SK-N-SH (cell line): ENCODE data around the gene LPCAT1. TPM values are rescaled to one million over a fixed set of nuclear protein-coding genes. Genes with fewer than 3 reads are reported as not detected.

Experiments
- CTCF ChIA-PET: fragments of 300-600, 350-600 bp; formaldehyde crosslinking; extraction: SDS; loops from one replicate; lab custom pipeline; 2021; lab: Yijun Ruan, JAX
- POLR2A ChIA-PET: fragments of 350-600 bp; sonication (Branson Sonifier 250); formaldehyde crosslinking; extraction: SDS; loops from one replicate; lab custom pipeline; 2020; ENCODE audit warnings: antibody characterized with exemption, inconsistent platforms; lab: Yijun Ruan, JAX
- DNase-seq: peaks from one replicate; pipeline ENCODE4 v3.0.0; 2012
- H2AFZ ChIP-seq: fragments of 200-600 bp; sonication (generic); 2 replicates; pipeline ENCODE4 v1.8.1; 2016; ENCODE audit warnings: antibody characterized with exemption, mild to moderate bottlenecking, low read depth
- H3F3A ChIP-seq: fragments of 200-600 bp; sonication (generic); replicated peaks from 2 replicates; pipeline ENCODE3; 2016; ENCODE audit warnings: antibody characterized with exemption, mild to moderate bottlenecking; ENCODE audit not compliant: insufficient read depth
- H3K27ac ChIP-seq, 2 experiments: fragments of 200-500 bp in 1 of 2; fragments of 200-600 bp in 1 of 2; sonication (Bioruptor generic) in 1 of 2; sonication (generic), shearing (Covaris generic) in 1 of 2; 2 replicates each; pipeline versions ENCODE4 v1.5.1 to v1.6.1; 2014 to 2016; ENCODE audit warnings: low read depth in 2 of 2, inconsistent platforms in 1 of 2, low read length in 1 of 2, mild to moderate bottlenecking in 1 of 2, mixed read lengths in 1 of 2
- H3K27me3 ChIP-seq: fragments of 200-600 bp; sonication (generic), shearing (Covaris generic); 2 replicates; pipeline ENCODE4 v1.6.1; 2016; ENCODE audit warnings: mixed run types; ENCODE audit not compliant: insufficient read depth
- H3K36me3 ChIP-seq, 2 experiments: fragments of 200-500 bp in 1 of 2; fragments of 200-600 bp in 1 of 2; sonication (Bioruptor generic) in 1 of 2; sonication (generic) in 1 of 2; replicated peaks in 1 of 2; 2 replicates each; pipeline versions ENCODE3 to v1.5.1; 2014 to 2016; ENCODE audit warnings: low read length in 1 of 2, mild to moderate bottlenecking in 1 of 2; ENCODE audit not compliant: insufficient read depth in 2 of 2, control insufficient read depth in 1 of 2
- H3K4me1 ChIP-seq, 2 experiments: fragments of 200-500 bp in 1 of 2; fragments of 200-600 bp in 1 of 2; sonication (Bioruptor generic) in 1 of 2; sonication (generic), shearing (Covaris generic) in 1 of 2; 2 replicates each; pipeline versions ENCODE4 v1.5.1 to v1.6.1; 2014 to 2016; ENCODE audit warnings: low read depth in 1 of 2, low read length in 1 of 2, mixed run types in 1 of 2; ENCODE audit not compliant: insufficient read depth in 2 of 2, control insufficient read depth in 1 of 2
- H3K4me2 ChIP-seq: fragments of 200-600 bp; sonication (generic), shearing (Covaris generic); 2 replicates; pipeline ENCODE4 v1.6.1; 2017; ENCODE audit warnings: mixed run types
- H3K4me3 ChIP-seq, 2 experiments: fragments of 200-500 bp in 1 of 2; fragments of 200-600 bp in 1 of 2; sonication (Bioruptor generic) in 1 of 2; sonication (generic), shearing (Covaris generic) in 1 of 2; 2 replicates each; pipeline versions ENCODE4 v1.5.1 to v1.8.1; 2014 to 2016; ENCODE audit warnings: low read depth in 2 of 2, inconsistent platforms in 1 of 2, low read length in 1 of 2, mild to moderate bottlenecking in 1 of 2, mixed read lengths in 1 of 2, moderate library complexity in 1 of 2
- H3K79me2 ChIP-seq: fragments of 200-600 bp; sonication (generic); 2 replicates; pipeline ENCODE4 v1.8.1; 2017; ENCODE audit warnings: mild to moderate bottlenecking; ENCODE audit not compliant: insufficient read depth
- H3K9ac ChIP-seq: fragments of 200-600 bp; sonication (generic); 2 replicates; pipeline ENCODE4 v1.6.1; 2017; ENCODE audit warnings: mixed run types
- H3K9me2 ChIP-seq: fragments of 200-600 bp; sonication (generic); 2 replicates; pipeline ENCODE4 v1.6.1; 2017; ENCODE audit warnings: mixed run types
- H3K9me3 ChIP-seq: fragments of 200-600 bp; sonication (generic); 2 replicates; pipeline ENCODE4 v1.6.1; 2017; ENCODE audit warnings: mixed run types, mild to moderate bottlenecking, moderate library complexity
- H4K20me1 ChIP-seq: fragments of 200-600 bp; sonication (generic); 2 replicates; pipeline ENCODE4 v1.6.1; 2017; ENCODE audit warnings: mild to moderate bottlenecking, mixed run types; ENCODE audit not compliant: insufficient read depth
- EP300 ChIP-seq, 2 experiments: IDR thresholded peaks; 2 replicates each; pipeline versions ENCODE4 v1.4.0 to v1.6.1; 2012; ENCODE audit warnings: borderline replicate concordance in 1 of 2, low read depth in 1 of 2, low read length in 1 of 2
- EZH2phosphoT487 ChIP-seq: fragments of 200-600 bp; sonication (generic); IDR thresholded peaks from 2 replicates; pipeline ENCODE4 v1.6.1; 2017; ENCODE audit warnings: low read depth, mixed run types, mild to moderate bottlenecking, antibody characterized with exemption, moderate library complexity, borderline replicate concordance
- FOSL2 ChIP-seq: IDR thresholded peaks from 2 replicates; pipeline ENCODE4 v1.4.0; 2012; ENCODE audit warnings: low read depth, mild to moderate bottlenecking, moderate library complexity, borderline replicate concordance
- FOXM1 ChIP-seq: IDR thresholded peaks from 2 replicates; pipeline ENCODE4 v1.4.0; 2012; ENCODE audit warnings: low read depth, mild to moderate bottlenecking
- GATA2 ChIP-seq: sonication (generic); formaldehyde crosslinking; IDR thresholded peaks from 2 replicates; pipeline ENCODE4 v1.5.0; 2020; ENCODE audit warnings: mild to moderate bottlenecking, missing genetic modification reagents
- MAX ChIP-seq: IDR thresholded peaks from 2 replicates; pipeline ENCODE4 v1.4.0; 2012; ENCODE audit warnings: low read depth
- MEF2A ChIP-seq: IDR thresholded peaks from 2 replicates; pipeline ENCODE4 v1.4.0; 2012; ENCODE audit warnings: low read depth, borderline replicate concordance
- NFIC ChIP-seq: IDR thresholded peaks from 2 replicates; pipeline ENCODE4 v1.4.0; 2012; ENCODE audit warnings: borderline replicate concordance
- RCOR1 ChIP-seq: fragments of 150-350 bp; IDR thresholded peaks from 2 replicates; pipeline ENCODE4 v1.6.1; 2017; ENCODE audit warnings: antibody characterized with exemption, low read length
- RFX5 ChIP-seq: IDR thresholded peaks from 2 replicates; pipeline ENCODE4 v1.6.1; 2012; ENCODE audit warnings: mild to moderate bottlenecking, improper control_type of control experiment, low read length
- TCF12 ChIP-seq: IDR thresholded peaks from 2 replicates; pipeline ENCODE4 v1.4.0; 2012
- USF1 ChIP-seq: IDR thresholded peaks from 2 replicates; pipeline ENCODE4 v1.4.0; 2012; ENCODE audit warnings: low read depth, borderline replicate concordance
- YY1 ChIP-seq: IDR thresholded peaks from 2 replicates; pipeline ENCODE4 v1.4.0; 2012; ENCODE audit warnings: low read depth, mild to moderate bottlenecking
- ZBTB33 ChIP-seq: IDR thresholded peaks from 2 replicates; pipeline ENCODE4 v1.4.0; 2012; ENCODE audit warnings: low read depth, borderline replicate concordance
- WGBS: methylation state at CpG from one replicate; pipeline ENCODE4 v1.1.6; 2017; ENCODE audit warnings: low lambda C conversion rate; 5-methylcytosine and 5-hydroxymethylcytosine counted together
- polyA plus RNA-seq, 3 experiments: library from polyadenylated mRNA; depleted of rRNA; stranded (reverse); fragments of >200 nt; gene quantifications; 2 replicates each; pipeline ENCODE4 v1.2.3, GENCODE V29; 2012

LPCAT1 gene
- polyA plus RNA-seq, 1 of the 3 experiments (the other 2 are of a cell fraction), result 42.3 TPM

GRCh38 chr5:1549475-1550030 lies 25.8 kb upstream of the LPCAT1 start (continued):
- TF ChIP-seq ZBTB33, result no peak
- TF ChIP-seq TCF12, result no peak
- no peak for TF ChIP-seq NFIC
- TF ChIP-seq FOXM1, result no peak
- TF ChIP-seq EZH2phosphoT487, result no peak
- TF ChIP-seq GATA2 (CRISPR knock-in tag), result no peak
- TF ChIP-seq FOSL2, result no peak
- TF ChIP-seq MEF2A, result no peak
- TF ChIP-seq USF1, result no peak
- TF ChIP-seq RFX5, result no peak

DNA sequence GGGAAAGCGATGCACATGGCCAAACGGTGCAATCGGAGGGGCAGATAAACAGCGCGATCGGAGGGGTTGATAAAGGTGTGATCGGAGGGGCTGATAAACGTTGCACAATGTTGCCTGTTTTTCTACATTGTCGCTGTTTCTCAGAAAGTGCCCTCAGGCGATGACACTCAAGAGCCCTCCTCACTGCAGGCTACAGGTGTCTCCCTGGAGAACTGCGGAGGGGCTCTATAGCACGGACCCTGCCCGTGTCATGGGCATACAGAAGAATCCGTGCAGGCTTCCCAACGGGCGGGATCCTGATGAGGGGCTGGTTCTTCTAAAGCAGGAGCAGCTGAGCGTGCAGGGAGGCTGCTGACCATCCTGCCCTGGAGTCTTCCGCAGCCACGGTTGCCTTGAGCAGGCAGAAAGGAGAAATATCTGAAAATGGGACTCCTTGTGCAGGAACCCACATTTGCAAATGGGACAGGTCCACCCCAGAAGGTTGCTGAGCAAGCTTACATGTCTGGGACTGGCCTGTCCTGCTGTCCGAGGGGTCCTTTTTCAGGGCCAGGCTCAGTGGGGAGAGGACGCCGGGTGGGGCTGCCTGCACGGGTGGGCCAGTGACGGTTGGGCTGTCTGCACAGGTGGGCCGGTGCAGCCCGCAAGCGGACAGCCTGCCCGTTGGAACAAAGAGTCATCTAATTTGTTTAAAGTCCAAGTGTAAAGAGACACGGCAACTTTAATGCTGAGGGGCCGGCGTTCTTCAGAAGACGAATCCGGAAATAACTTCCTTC lies 25.1 kb upstream of the LPCAT1 start:
- DNase-seq, result no peak
- no peak overlapping the region for H3K27ac ChIP-seq
- TF ChIP-seq RCOR1, result no peak
- TF ChIP-seq EP300 (IDR thresholded peaks at IDR 0.05; ENCODE audit: borderline replicate concordance in 1 of 2, low read depth in 1 of 2, low read length in 1 of 2), result no peak
- TF ChIP-seq GATA2 (CRISPR knock-in tag), result peak; percentile 17; the same call in 1 of the 2 replicates
- TF ChIP-seq TCF12, result no peak
- TF ChIP-seq NFIC, result no peak
- TF ChIP-seq ZBTB33, result no peak
- no peak for TF ChIP-seq MAX
- TF ChIP-seq YY1, result no peak
- TF ChIP-seq USF1, result no peak
- TF ChIP-seq, all 33 proteins: peak for 1
- CTCF ChIA-PET, result interaction anchor here (1.5 kb wide), 1 partner anchor 13 kb away, joined by 5 read pairs; no protein-coding TSS in a partner anchor
- H3K9ac ChIP-seq, result no peak overlapping the region
- H3K4me1 ChIP-seq, result peaks cover 0 to 2% of the 10 kb centered on the region in 2 experiments; a peak in 1 of 4 replicates
- H3K4me2 ChIP-seq, result no peak overlapping the region
- H3F3A ChIP-seq, result peaks cover 6% of the 10 kb centered on the region
- no peaks in the 10 kb centered on the region for H3K9me2 ChIP-seq
- WGBS, result 53% methylated on average over 27 of the region's 33 CpGs
- no peaks in the 10 kb centered on the region for H4K20me1 ChIP-seq
- POLR2A ChIA-PET, result no interaction called here
- peaks cover 14% of the 10 kb centered on the region for H3K27me3 ChIP-seq
- H2AFZ ChIP-seq, result no peak overlapping the region
- H3K79me2 ChIP-seq, result no peaks in the 10 kb centered on the region
- no peak overlapping the region for H3K4me3 ChIP-seq
- no peaks in the 10 kb centered on the region for H3K9me3 ChIP-seq
- H3K36me3 ChIP-seq, result no peaks in the 10 kb centered on the region
